Upper lobe of right lung (tissue), 1 donor: Measurements from ENCODE around the gene ATF7. TPM values are rescaled to one million over a fixed set of nuclear protein-coding genes. Genes with fewer than 3 reads are reported as not detected.

ENCODE experiments used
- ATAC-seq: fragments of 200-7000 bp; cut with Tn5 transposase; one replicate; pipeline ENCODE4 v1.9.1; 2020; ENCODE audit warnings: mild to moderate bottlenecking, moderate library complexity
- DNase-seq: peaks from one replicate; pipeline ENCODE4 v3.0.0-alpha.2; 2020
- H3K27ac ChIP-seq: fragments of 200-600 bp; one replicate; pipeline ENCODE4 v1.8.0; 2022
- H3K27me3 ChIP-seq: fragments of 200-600 bp; one replicate; pipeline ENCODE4 v1.8.0; 2022; ENCODE audit warnings: mild to moderate bottlenecking
- H3K36me3 ChIP-seq: fragments of 200-600 bp; one replicate; pipeline ENCODE4 v1.8.0; 2022
- H3K4me1 ChIP-seq: fragments of 200-600 bp; one replicate; pipeline ENCODE4 v1.8.0; 2022
- H3K4me3 ChIP-seq: fragments of 200-600 bp; one replicate; pipeline ENCODE4 v1.8.0; 2022; ENCODE audit warnings: mild to moderate bottlenecking
- H3K9me3 ChIP-seq: fragments of 200-600 bp; one replicate; pipeline ENCODE4 v1.8.0; 2022
- CTCF ChIP-seq: fragments of 200-600 bp; IDR thresholded peaks from one replicate; pipeline ENCODE4 v1.8.0; 2022; ENCODE audit warnings: antibody characterized with exemption
- intact Hi-C: fragments of 100-400 bp; cut with DNase I; formaldehyde crosslinking; loops from one replicate; pipeline ENCODE4 v1.11.0; 2022
- total RNA-seq: library from RNA; stranded (reverse); fragmentation: NEBNext Ultra II Directional; extraction: Animal tissue kit (Norgen Biotek cat#: 25700); gene quantifications from one replicate; pipeline ENCODE4 v1.2.1, GENCODE V29; 2021
- donor health status: DM: no; HTN: yes; CAD: no; lungs with severe emphysema.

The ATF7 gene
- total RNA-seq, 1 donor from 2014 or later, result 54.0 TPM

- TF ChIP-seq CTCF, result no peak
- no peak for DNase-seq
- no peaks in the 10 kb centered on the region for H3K9me3 ChIP-seq
- H3K4me3 ChIP-seq, result no peak within 1 kb of the TSS
- intact Hi-C loops, result loop anchor here (10.0 kb wide), 1 partner anchor 152 kb away; no protein-coding TSS in a partner anchor
- peaks cover 41% of the 10 kb centered on the region for H3K36me3 ChIP-seq
- H3K27me3 ChIP-seq, result no peaks in the 10 kb centered on the region
- no peak within 1 kb of the TSS for H3K27ac ChIP-seq
- ATAC-seq, result no peak
- peaks cover 18% of the 10 kb centered on the region for H3K4me1 ChIP-seq
Observed at GRCh38 chr12:53506881-53507602, 119.1 kb downstream of the ATF7 start, which contains the start of gene NPFF. Gene NPFF, minus strand, starts transcription at chr12:53507484. Its CDS starts 10 bp downstream, at chr12:53507474.

- intact Hi-C loops, result loop anchor here (10.0 kb wide), 1 partner anchor 152 kb away; no protein-coding TSS in a partner anchor
- peaks cover 24% of the 10 kb centered on the region for H3K4me1 ChIP-seq
- no peak for DNase-seq
- no peak overlapping the region for H3K27ac ChIP-seq
- no peak overlapping the region for H3K4me3 ChIP-seq
- peaks cover 35% of the 10 kb centered on the region for H3K36me3 ChIP-seq
- no peaks in the 10 kb centered on the region for H3K27me3 ChIP-seq
- no peak for ATAC-seq
- no peaks in the 10 kb centered on the region for H3K9me3 ChIP-seq
- TF ChIP-seq CTCF, result no peak
Observed at GRCh38 chr12:53506450-53506785, 119.8 kb downstream of the ATF7 start.

GRCh38 chr12:53505555-53506449 is 120.4 kb downstream of the ATF7 start:
- no peak for TF ChIP-seq CTCF
- DNase-seq (no peak), ATAC-seq (no peak)
- Histone ChIP-seq H3K4me3 (no peak overlapping the region), H3K4me1 (peaks cover 24% of the 10 kb centered on the region), H3K9me3 (no peaks in the 10 kb centered on the region), H3K36me3 (peaks cover 29% of the 10 kb centered on the region), H3K27ac (no peak overlapping the region), H3K27me3 (no peaks in the 10 kb centered on the region)
- intact Hi-C loops, result loop anchor here (10.0 kb wide), 1 partner anchor 151 kb away; no protein-coding TSS in a partner anchor

GRCh38 chr12:53505086-53505485 is 121.1 kb downstream of the ATF7 start:
- Histone ChIP-seq H3K4me1 (peaks cover 24% of the 10 kb centered on the region), H3K27me3 (no peaks in the 10 kb centered on the region), H3K4me3 (no peak overlapping the region), H3K9me3 (no peaks in the 10 kb centered on the region), H3K36me3 (peaks cover 27% of the 10 kb centered on the region), H3K27ac (no peak overlapping the region)
- ATAC-seq (no peak), DNase-seq (no peak)
- intact Hi-C loops, result loop anchor here (10.0 kb wide), 1 partner anchor 150 kb away; no protein-coding TSS in a partner anchor
- no peak for TF ChIP-seq CTCF

- no peak overlapping the region for H3K4me3 ChIP-seq
- no peaks in the 10 kb centered on the region for H3K27me3 ChIP-seq
- H3K9me3 ChIP-seq, result no peaks in the 10 kb centered on the region
- intact Hi-C loops, result loop anchor here (10.0 kb wide), 1 partner anchor 149 kb away; no protein-coding TSS in a partner anchor
- peak; percentile 48 for DNase-seq
- peaks cover 24% of the 10 kb centered on the region for H3K4me1 ChIP-seq
- H3K27ac ChIP-seq, result peak overlapping the region; percentile 82
- H3K36me3 ChIP-seq, result peaks cover 27% of the 10 kb centered on the region
- no peak for ATAC-seq
- TF ChIP-seq CTCF, result no peak
Observed at GRCh38 chr12:53504004-53504920, 121.9 kb downstream of the ATF7 start.
